Measurements from ENCODE around the gene PANX2. TPM values are rescaled to one million over a fixed set of nuclear protein-coding genes. Genes with fewer than 3 reads are reported as not detected.

PANX2 gene
- total and polyA plus RNA-seq, 9 donors, result 0.27 to 5.6 (median 2.3) TPM

DNA sequence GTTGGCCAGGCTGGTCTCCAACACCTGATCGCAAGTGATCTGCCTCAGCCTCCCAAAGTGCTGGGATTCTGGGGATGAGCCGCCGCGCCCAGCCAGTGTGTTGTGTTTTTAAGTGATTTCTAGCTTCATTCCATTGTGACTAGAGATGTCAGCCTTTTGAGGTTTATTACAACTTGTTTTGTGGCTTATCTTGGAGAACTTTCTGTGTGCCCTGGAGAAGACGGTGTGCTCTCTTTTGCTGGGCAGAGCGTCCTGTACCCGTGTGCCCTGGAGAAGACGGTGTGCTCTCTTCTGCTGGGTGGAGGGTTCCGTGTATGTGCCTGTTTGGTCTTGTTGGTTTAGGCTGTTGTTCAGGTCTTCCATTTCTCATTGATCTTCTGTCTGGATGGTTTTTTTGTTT lies 42.7 kb downstream of the PANX2 start:
- DNase-seq, result no peak
- no peak overlapping the region for H3K27ac ChIP-seq
- intact Hi-C loops (cut with DNase I), result loop anchor here in 1 of 4 donors (5.0 kb wide), 1 partner anchor 286 kb away; no protein-coding TSS in a partner anchor
- H3K4me3 ChIP-seq, result no peak overlapping the region
- H3K4me1 ChIP-seq (ENCODE audit: insufficient read depth), result peaks cover 4% of the 10 kb centered on the region
- TF ChIP-seq EP300 (IDR thresholded peaks at IDR 0.05) (no peak), POLR2A (IDR thresholded peaks at IDR 0.05) (no peak)
- TF ChIP-seq, protein P1, sequence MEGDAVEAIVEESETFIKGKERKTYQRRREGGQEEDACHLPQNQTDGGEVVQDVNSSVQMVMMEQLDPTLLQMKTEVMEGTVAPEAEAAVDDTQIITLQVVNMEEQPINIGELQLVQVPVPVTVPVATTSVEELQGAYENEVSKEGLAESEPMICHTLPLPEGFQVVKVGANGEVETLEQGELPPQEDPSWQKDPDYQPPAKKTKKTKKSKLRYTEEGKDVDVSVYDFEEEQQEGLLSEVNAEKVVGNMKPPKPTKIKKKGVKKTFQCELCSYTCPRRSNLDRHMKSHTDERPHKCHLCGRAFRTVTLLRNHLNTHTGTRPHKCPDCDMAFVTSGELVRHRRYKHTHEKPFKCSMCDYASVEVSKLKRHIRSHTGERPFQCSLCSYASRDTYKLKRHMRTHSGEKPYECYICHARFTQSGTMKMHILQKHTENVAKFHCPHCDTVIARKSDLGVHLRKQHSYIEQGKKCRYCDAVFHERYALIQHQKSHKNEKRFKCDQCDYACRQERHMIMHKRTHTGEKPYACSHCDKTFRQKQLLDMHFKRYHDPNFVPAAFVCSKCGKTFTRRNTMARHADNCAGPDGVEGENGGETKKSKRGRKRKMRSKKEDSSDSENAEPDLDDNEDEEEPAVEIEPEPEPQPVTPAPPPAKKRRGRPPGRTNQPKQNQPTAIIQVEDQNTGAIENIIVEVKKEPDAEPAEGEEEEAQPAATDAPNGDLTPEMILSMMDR (IDR thresholded peaks at IDR 0.05), result no peak
- H3K27me3 ChIP-seq, result no peaks in the 10 kb centered on the region
- no peaks in the 10 kb centered on the region for H3K36me3 ChIP-seq
- no peaks in the 10 kb centered on the region for H3K9me3 ChIP-seq
- WGBS, 3 donors, result 91 to 94% (median 91%) methylated on average over 9 of the region's 9 CpGs

DNA sequence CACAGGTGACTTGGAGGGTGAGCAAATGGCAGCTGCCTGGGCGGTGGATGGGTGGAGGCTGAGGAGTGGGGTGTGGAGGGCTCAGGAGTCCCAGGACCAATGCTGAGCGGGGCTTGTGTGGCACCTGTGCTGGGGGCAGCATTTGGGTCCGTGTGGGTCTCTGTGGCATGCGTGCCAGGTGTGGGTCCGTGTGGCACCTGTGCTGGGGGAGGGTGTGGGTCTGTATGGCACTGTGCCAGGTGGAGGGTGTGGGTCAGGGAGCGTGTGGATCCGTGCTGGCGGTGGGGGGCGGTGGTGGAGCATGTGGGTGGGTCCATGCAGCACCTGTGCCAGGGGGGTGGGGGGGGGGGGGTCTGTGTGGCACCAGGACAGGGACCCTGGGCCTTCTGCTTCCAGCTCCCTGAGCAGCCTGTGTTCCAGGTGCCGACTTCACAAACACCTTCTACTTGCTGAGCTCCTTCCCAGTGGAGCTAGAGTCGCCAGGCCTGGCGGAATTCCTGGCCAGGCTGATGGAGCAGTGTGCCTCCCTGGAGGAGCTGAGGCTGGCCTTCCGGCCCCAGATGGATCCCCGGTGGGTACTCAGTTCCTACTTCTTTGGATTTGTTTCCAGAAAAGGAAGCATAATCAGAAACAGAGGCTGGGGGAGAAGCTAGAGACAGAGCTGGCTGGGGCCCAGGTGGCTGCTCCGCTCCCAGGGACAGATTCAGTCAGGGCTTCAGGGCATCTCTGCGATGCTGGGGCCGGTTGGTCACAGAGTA lies 44.9 kb downstream of the PANX2 start:
- H3K27me3 ChIP-seq, result no peaks in the 10 kb centered on the region
- peak in 2 of 5 donors; percentile 58 to 64 for DNase-seq
- no peak overlapping the region for H3K27ac ChIP-seq
- WGBS, 3 donors, result 41 to 56% (median 45%) methylated on average over 16 to 17 of the region's 17 CpGs
- no peak for TF ChIP-seq POLR2A (IDR thresholded peaks at IDR 0.05)
- TF ChIP-seq, protein P1 (IDR thresholded peaks at IDR 0.05), result no peak
- TF ChIP-seq EP300 (IDR thresholded peaks at IDR 0.05), result no peak
- H3K4me3 ChIP-seq, result no peak overlapping the region
- intact Hi-C loops (cut with DNase I), result loop anchor here in 1 of 4 donors (5.0 kb wide), 1 partner anchor 68 kb away; no protein-coding TSS in a partner anchor
- peaks cover 4% of the 10 kb centered on the region for H3K4me1 ChIP-seq (ENCODE audit: insufficient read depth)
- H3K36me3 ChIP-seq, result no peaks in the 10 kb centered on the region
- no peaks in the 10 kb centered on the region for H3K9me3 ChIP-seq

DNA sequence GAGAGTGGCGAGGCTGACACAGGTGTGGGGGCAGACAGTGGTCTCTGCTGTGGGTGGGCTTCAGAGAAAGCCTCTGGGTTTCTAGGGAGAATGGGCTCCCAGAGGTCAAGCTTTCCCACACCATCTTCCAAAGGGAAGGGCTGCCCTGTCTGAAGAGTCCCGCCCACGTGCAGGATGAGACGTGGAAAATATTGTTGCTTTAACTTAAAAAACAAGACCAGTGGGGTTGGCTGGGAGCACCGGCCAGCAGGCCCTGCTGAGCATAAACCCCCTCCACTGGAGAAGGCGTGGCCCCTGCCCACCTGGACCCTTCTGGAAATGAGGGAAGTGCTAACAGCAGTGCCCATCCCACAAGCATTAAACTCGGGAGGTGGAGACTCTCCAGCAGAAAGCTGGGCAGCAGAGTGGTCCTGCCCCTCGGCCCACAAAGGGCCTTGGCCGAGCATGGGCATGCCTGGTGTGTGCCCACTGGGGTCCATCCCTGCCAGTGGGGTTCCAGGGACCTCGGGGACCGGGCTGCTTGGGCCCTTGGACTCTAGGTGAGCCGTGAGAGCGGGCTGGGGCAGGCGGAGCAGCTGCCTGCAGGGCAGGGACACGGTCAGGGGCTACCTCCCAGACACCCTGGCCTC lies 45.6 kb downstream of the PANX2 start:
- WGBS, 3 donors, result 58 to 70% (median 63%) methylated on average over 14 to 15 of the region's 15 CpGs
- DNase-seq, result no peak
- TF ChIP-seq POLR2A (IDR thresholded peaks at IDR 0.05), result no peak
- no peak for TF ChIP-seq EP300 (IDR thresholded peaks at IDR 0.05)
- TF ChIP-seq, protein P1 (IDR thresholded peaks at IDR 0.05), result no peak

DNA sequence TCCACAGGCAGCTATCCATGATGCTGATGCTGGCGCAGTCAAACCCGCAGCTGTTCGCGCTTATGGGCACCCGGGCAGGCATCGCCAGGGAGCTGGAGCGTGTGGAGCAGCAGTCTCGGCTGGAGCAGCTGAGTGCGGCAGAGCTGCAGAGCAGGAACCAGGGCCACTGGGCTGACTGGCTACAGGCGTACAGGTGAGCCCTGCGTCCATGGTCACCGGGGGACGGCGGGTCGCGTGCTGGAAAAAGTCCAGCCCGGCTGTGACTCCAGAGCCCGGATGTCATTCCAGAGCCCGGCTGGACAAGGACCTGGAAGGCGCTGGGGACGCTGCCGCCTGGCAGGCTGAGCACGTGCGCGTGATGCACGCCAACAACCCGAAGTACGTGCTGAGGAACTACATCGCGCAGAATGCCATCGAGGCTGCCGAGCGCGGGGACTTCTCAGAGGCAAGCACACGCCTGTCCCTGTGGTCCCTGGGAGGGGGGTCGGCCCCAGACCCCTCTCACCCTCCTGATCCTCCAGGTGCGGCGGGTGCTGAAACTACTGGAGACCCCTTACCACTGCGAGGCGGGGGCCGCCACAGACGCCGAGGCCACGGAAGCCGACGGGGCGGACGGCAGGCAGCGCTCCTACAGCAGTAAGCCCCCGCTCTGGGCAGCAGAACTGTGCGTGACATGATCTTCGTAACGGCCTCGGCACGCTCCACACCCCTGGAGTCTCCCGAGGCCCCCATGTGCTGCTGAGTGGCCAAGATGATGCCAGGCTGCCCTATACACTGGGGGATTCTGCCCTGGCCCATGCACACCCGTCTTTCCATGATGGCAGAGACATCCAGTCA lies 46.4 kb downstream of the PANX2 start:
- Histone ChIP-seq H3K27ac (no peak overlapping the region), H3K27me3 (no peaks in the 10 kb centered on the region), H3K36me3 (no peaks in the 10 kb centered on the region), H3K4me3 (no peak overlapping the region), H3K4me1 (ENCODE audit: insufficient read depth) (peaks cover 4% of the 10 kb centered on the region), H3K9me3 (no peaks in the 10 kb centered on the region)
- intact Hi-C loops (cut with DNase I), result loop anchor here in 1 of 4 donors (5.0 kb wide), 1 partner anchor 70 kb away; no protein-coding TSS in a partner anchor
- no peak for TF ChIP-seq EP300 (IDR thresholded peaks at IDR 0.05)
- 90 to 92% (median 90%) methylated on average over 47 to 57 of the region's 57 CpGs for WGBS, 3 donors
- peak in 2 of 5 donors; percentile 43 to 49 for DNase-seq

More for the DNA sequence above, 45.6 kb downstream of the PANX2 start:
- H3K27ac ChIP-seq, result no peak overlapping the region
- no peaks in the 10 kb centered on the region for H3K27me3 ChIP-seq
- intact Hi-C loops (cut with DNase I), result loop anchor here in 1 of 4 donors (5.0 kb wide), 1 partner anchor 69 kb away; no protein-coding TSS in a partner anchor
- H3K4me1 ChIP-seq (ENCODE audit: insufficient read depth), result peaks cover 4% of the 10 kb centered on the region
- H3K9me3 ChIP-seq, result no peaks in the 10 kb centered on the region
- H3K4me3 ChIP-seq, result no peak overlapping the region
- no peaks in the 10 kb centered on the region for H3K36me3 ChIP-seq
